HG02943 (cell line): ENCODE results near the gene TMEM45A.

Experiments used
- ATAC-seq: cut with Tn5 transposase; IDR thresholded peaks from one replicate; pipeline ENCODE4 v1.9.1; 2021; ENCODE audit warnings: mild to moderate bottlenecking, low read depth, moderate library complexity; ENCODE audit not compliant: unreplicated experiment

TMEM45A gene

GRCh38 chr3:100606894-100607512 is 114.6 kb downstream of the TMEM45A start:
- peak; percentile 82 for ATAC-seq

GRCh38 chr3:100609305-100609704 is 116.9 kb downstream of the TMEM45A start, which contains the start of gene ADGRG7:
TSS of gene ADGRG7 (plus strand) at chr3:100609601. CDS start at chr3:100609857, 256 bp downstream.
- no peak for ATAC-seq

- ATAC-seq: no peak
These were observed 117.5 kb downstream of the TMEM45A start for GRCh38 chr3:100609963-100610362.

DNA sequence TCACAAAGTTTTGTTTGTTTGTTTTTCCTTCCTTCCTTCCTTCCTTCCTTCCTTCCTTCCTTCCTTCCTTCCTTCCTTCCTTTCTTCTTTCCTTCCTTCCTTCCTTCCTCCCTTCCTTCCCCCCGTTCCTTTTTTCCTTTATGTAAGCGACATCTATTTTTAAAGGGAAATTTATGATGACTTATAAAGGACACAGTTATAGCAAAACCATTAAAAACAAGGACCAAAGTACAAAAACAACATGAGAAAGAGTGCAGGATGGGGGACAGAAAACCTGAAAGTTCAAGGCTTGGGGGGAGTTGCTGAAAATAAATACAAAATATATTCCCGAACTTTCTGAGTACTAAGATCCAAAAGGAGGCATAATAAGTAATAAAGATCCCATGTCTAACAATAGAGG is 118.8 kb downstream of the TMEM45A start:
- ATAC-seq: no peak

GRCh38 chr3:100613721-100614390 is 121.4 kb downstream of the TMEM45A start:
- peak; percentile 75 for ATAC-seq

DNA sequence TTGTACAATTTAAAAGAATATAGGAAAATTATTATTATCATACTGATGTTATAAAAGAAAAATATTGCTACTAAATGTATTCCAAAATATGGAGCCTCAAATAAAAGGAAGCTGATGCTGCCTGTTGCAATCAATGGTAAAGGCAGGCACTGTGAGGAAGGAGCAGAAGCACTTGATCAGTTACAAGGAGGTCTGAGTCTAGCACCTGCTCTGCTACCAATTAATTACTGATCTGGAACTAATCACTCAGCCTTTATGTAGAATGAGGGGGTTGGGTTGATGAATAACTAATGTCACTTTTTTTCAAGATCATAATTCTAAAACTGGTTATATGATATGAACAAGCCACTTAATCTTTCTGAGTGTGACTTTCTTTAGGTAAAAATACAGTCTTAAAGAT is 122.5 kb downstream of the TMEM45A start:
- ATAC-seq: peak; percentile 69

GRCh38 chr3:100615684-100616083 is 123.3 kb downstream of the TMEM45A start:
- ATAC-seq: no peak

DNA sequence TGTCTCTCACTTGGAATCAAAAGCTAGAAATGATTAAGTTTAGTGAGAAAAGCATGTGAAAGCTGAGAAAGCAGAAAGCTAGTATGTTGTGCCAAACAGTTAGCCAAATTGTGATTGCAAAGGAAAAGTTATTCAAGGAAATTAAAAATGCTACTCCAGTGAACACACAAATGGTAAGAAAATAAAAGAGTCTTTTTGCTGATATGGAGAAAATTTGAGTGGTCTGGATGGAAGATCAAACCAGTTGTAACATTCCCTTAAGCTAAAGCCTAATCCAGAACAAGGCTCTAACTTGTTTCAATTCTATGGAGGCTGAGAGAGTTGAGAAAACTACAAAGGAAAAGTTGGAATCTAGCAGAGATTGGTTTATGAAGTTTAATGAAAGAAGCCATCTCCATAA is 128.8 kb downstream of the TMEM45A start:
- ATAC-seq: no peak
